CD14-positive monocyte (primary cell): ENCODE data around the gene GMCL2. TPM values are rescaled to one million over a fixed set of nuclear protein-coding genes. Genes with fewer than 3 reads are reported as not detected.

Experiments used
- DNase-seq, 3 donors: peaks; one replicate each; pipeline ENCODE4 v3.0.0-alpha.2; 2011 to 2022
- H2AFZ ChIP-seq: 2 replicates; pipeline ENCODE4 v1.6.0; 2012; ENCODE audit warnings: mild to moderate bottlenecking, low read depth, low read length, inconsistent platforms; ENCODE audit not compliant: insufficient read depth, poor library complexity, severe bottlenecking
- H3K27ac ChIP-seq, 2 donors: 1 replicate in 1 of 2; 2 replicates in 1 of 2; pipeline ENCODE4 v1.5.1; 2012 to 2013; ENCODE audit warnings: low read length in 2 of 2, control low read depth in 1 of 2, inconsistent platforms in 1 of 2, low read depth in 1 of 2, mild to moderate bottlenecking in 1 of 2
- H3K27me3 ChIP-seq, 2 donors: one replicate each; pipeline versions ENCODE4 v1.6.0 to v1.6.1; 2011 to 2013; ENCODE audit warnings: low read length in 2 of 2; ENCODE audit not compliant: control insufficient read depth in 2 of 2, insufficient read depth in 2 of 2
- H3K36me3 ChIP-seq, 2 donors: replicated peaks in 1 of 2; 1 replicate in 1 of 2; 2 replicates in 1 of 2; pipeline versions ENCODE4 v1.5.1 to v1.6.1; 2012 to 2013; ENCODE audit warnings: low read length in 2 of 2, control low read depth in 1 of 2, inconsistent platforms in 1 of 2, mild to moderate bottlenecking in 1 of 2; ENCODE audit not compliant: insufficient read depth in 2 of 2, control insufficient read depth in 1 of 2
- H3K4me1 ChIP-seq, 2 donors: 1 replicate in 1 of 2; 2 replicates in 1 of 2; pipeline versions ENCODE4 v1.5.1 to v1.6.1; 2012 to 2013; ENCODE audit warnings: low read length in 2 of 2, control low read depth in 1 of 2, inconsistent platforms in 1 of 2, mild to moderate bottlenecking in 1 of 2, moderate library complexity in 1 of 2; ENCODE audit not compliant: insufficient read depth in 2 of 2, control insufficient read depth in 1 of 2
- H3K4me2 ChIP-seq: replicated peaks from 2 replicates; pipeline ENCODE3; 2012; ENCODE audit warnings: low read length, moderate library complexity, mild to moderate bottlenecking; ENCODE audit not compliant: poor library complexity, severe bottlenecking; ENCODE audit errors: extremely low read depth
- H3K4me3 ChIP-seq, 3 experiments: fragments of 200-600 bp in 1 of 3; sonication (generic) in 1 of 3; replicated peaks in 1 of 3; 1 replicate in 2 of 3; 2 replicates in 1 of 3; pipeline ENCODE4 v1.5.1; 2011 to 2013; ENCODE audit warnings: low read length in 3 of 3, mild to moderate bottlenecking in 3 of 3, control low read depth in 2 of 3, low read depth in 2 of 3, inconsistent platforms in 1 of 3, moderate library complexity in 1 of 3
- H3K79me2 ChIP-seq: 2 replicates; pipeline ENCODE4 v1.6.0; 2012; ENCODE audit warnings: mild to moderate bottlenecking, control low read depth, inconsistent platforms, low read length, moderate library complexity; ENCODE audit not compliant: insufficient read depth
- H3K9ac ChIP-seq: 2 replicates; pipeline ENCODE4 v1.6.0; 2017; ENCODE audit warnings: low read length, mild to moderate bottlenecking; ENCODE audit not compliant: insufficient read depth, poor library complexity, severe bottlenecking
- H3K9me3 ChIP-seq, 2 donors: replicated peaks in 1 of 2; 1 replicate in 1 of 2; 2 replicates in 1 of 2; pipeline versions ENCODE4 v1.5.1 to v1.6.1; 2012 to 2013; ENCODE audit warnings: low read length in 2 of 2, control low read depth in 1 of 2; ENCODE audit not compliant: control insufficient read depth in 1 of 2, insufficient read depth in 1 of 2
- H4K20me1 ChIP-seq: 2 replicates; pipeline ENCODE4 v1.6.0; 2012; ENCODE audit warnings: mild to moderate bottlenecking, low read length, control low read depth, moderate library complexity; ENCODE audit not compliant: insufficient read depth
- H3K27ac Mint-ChIP-seq, 7 donors: one replicate each; pipeline ENCODE4 v1.8.0; 2020; ENCODE audit warnings: mild to moderate bottlenecking in 7 of 7, mixed read lengths in 7 of 7, moderate library complexity in 6 of 7, inconsistent platforms in 2 of 7
- H3K27me3 Mint-ChIP-seq, 3 donors: one replicate each; pipeline ENCODE4 v1.8.0; 2021 to 2022; ENCODE audit warnings: low read depth in 3 of 3, mild to moderate bottlenecking in 3 of 3, mixed read lengths in 3 of 3, moderate library complexity in 3 of 3, inconsistent platforms in 1 of 3
- H3K36me3 Mint-ChIP-seq, 2 donors: one replicate each; pipeline ENCODE4 v1.8.0; 2020; ENCODE audit warnings: mixed read lengths in 2 of 2, inconsistent platforms in 1 of 2, mild to moderate bottlenecking in 1 of 2
- H3K4me1 Mint-ChIP-seq: one replicate; pipeline ENCODE4 v1.8.0; 2020; ENCODE audit warnings: mild to moderate bottlenecking, mixed read lengths
- H3K4me3 Mint-ChIP-seq, 2 donors: one replicate each; pipeline ENCODE4 v1.8.0; 2020; ENCODE audit warnings: mild to moderate bottlenecking in 2 of 2, mixed read lengths in 2 of 2, moderate library complexity in 1 of 2
- H3K9me3 Mint-ChIP-seq, 7 donors: one replicate each; pipeline ENCODE4 v1.8.0; 2020 to 2022; ENCODE audit warnings: mixed read lengths in 7 of 7, mild to moderate bottlenecking in 6 of 7, moderate library complexity in 6 of 7, inconsistent platforms in 2 of 7
- WGBS: methylation state at CpG from one replicate; pipeline ENCODE4 v1.1.5; 2013; ENCODE audit warnings: missing lambda C conversion rate; ENCODE audit not compliant: insufficient coverage; 5-methylcytosine and 5-hydroxymethylcytosine counted together
- intact Hi-C, 2 donors: fragments of 100-400 bp; cut with micrococcal nuclease; formaldehyde crosslinking; loops; one replicate each; pipeline versions ENCODE4 v1.15.0 to v1.15.1; 2023
- polyA plus RNA-seq, 3 donors: library from polyadenylated mRNA; depleted of rRNA in 1 of 3; unstranded in 2 of 3; stranded (reverse) in 1 of 3; fragments of 300-500 nt in 2 of 3; fragments of >200 nt in 1 of 3; fragmentation: Illumina TruSeq in 2 of 3; gene quantifications; 1 replicate in 2 of 3; 2 replicates in 1 of 3; pipeline ENCODE4 v1.2.3, GENCODE V29; 2012 to 2021
- TF ChIP-seq, protein P1 (sequence below): fragments of 200-600 bp; IDR thresholded peaks from one replicate; pipeline ENCODE4 v1.8.0; 2022; ENCODE audit warnings: antibody characterized with exemption, mild to moderate bottlenecking

GMCL2 gene
- polyA plus RNA-seq, 3 donors = not detected

GRCh38 chr5:178207183-178207916 lies 20.2 kb upstream of the GMCL2 start:
- intact Hi-C loops = no loop called here
- H3K4me1 Mint-ChIP-seq = peaks cover 35% of the 10 kb centered on the region
- H3K9me3 Mint-ChIP-seq = no peaks in the 10 kb centered on the region
- Histone ChIP-seq H3K4me1 (peaks cover 20 to 38% of the 10 kb centered on the region in 2 donors), H3K9ac (no peak overlapping the region), H3K27ac (peak overlapping the region in 1 of 2 donors; percentile 6), H3K79me2 (peaks cover 86% of the 10 kb centered on the region), H3K9me3 (no peaks in the 10 kb centered on the region), H3K4me2 (no peak overlapping the region), H3K36me3 (peaks cover 57 to 63% of the 10 kb centered on the region in 2 donors), H3K27me3 (no peaks in the 10 kb centered on the region), H3K4me3 (no peak overlapping the region), H4K20me1 (peaks cover 72% of the 10 kb centered on the region), H2AFZ (no peak overlapping the region)
- peaks cover 62 to 63% of the 10 kb centered on the region in 2 donors for H3K36me3 Mint-ChIP-seq
- 100% methylated on average over 3 of the region's 5 CpGs for WGBS
- H3K27ac Mint-ChIP-seq = peak overlapping the region in 6 of 7 donors; percentile 21 to 65 (median 32)
- no peak overlapping the region for H3K4me3 Mint-ChIP-seq
- no peak for DNase-seq
- TF ChIP-seq, protein P1, sequence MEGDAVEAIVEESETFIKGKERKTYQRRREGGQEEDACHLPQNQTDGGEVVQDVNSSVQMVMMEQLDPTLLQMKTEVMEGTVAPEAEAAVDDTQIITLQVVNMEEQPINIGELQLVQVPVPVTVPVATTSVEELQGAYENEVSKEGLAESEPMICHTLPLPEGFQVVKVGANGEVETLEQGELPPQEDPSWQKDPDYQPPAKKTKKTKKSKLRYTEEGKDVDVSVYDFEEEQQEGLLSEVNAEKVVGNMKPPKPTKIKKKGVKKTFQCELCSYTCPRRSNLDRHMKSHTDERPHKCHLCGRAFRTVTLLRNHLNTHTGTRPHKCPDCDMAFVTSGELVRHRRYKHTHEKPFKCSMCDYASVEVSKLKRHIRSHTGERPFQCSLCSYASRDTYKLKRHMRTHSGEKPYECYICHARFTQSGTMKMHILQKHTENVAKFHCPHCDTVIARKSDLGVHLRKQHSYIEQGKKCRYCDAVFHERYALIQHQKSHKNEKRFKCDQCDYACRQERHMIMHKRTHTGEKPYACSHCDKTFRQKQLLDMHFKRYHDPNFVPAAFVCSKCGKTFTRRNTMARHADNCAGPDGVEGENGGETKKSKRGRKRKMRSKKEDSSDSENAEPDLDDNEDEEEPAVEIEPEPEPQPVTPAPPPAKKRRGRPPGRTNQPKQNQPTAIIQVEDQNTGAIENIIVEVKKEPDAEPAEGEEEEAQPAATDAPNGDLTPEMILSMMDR = no peak
- peaks cover 0 to 1% (median 0%) of the 10 kb centered on the region in 3 donors for H3K27me3 Mint-ChIP-seq

DNA sequence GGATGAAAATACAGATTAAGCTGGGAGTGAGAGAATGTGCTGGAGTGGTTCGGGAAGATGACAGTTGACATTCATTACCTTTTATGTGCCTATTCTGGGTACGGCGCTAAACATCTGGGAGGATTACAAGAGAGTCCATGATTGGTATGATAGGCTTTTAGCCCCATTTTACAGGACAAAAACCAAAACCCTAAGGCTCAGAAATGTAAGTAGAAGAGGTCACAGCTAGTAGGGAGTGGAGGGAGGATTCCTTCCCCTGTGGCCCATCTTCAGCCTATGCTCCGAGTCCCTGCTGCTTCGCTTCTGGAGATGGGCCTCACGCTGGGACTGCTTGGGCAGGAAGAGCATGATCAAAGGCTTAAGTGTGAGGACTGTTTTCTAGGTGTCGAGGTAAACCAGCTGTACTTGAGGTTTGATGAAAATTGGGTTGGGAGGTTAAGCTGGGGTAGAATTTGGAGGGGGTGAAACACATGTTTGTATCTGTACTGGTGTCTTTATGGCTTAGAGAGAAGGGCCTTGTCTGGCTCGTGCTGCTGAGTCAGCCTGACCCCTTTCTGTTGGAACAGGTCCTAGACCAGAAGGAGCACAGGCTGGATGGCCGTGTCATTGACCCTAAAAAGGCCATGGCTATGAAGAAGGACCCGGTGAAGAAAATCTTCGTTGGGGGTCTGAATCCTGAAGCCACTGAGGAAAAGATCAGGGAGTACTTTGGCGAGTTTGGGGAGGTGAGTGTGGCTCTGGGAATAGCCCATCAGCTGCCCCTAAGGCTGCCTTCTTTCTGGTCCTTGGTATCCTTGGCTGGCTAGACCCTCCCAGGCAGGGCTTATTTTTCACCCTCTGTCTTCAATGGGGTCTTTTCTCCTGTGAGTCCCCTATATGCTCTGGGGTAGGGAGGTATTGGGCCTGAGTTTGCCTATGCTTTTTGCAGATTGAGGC lies 19.3 kb upstream of the GMCL2 start:
- Mint-ChIP-seq H3K27me3 (peaks cover 0 to 1% (median 0%) of the 10 kb centered on the region in 3 donors), H3K9me3 (no peaks in the 10 kb centered on the region), H3K4me1 (peaks cover 44% of the 10 kb centered on the region), H3K36me3 (peaks cover 53 to 54% of the 10 kb centered on the region in 2 donors), H3K4me3 (peak overlapping the region; percentile 58 to 77), H3K27ac (peak overlapping the region in 6 of 7 donors; percentile 2 to 80 (median 67))
- H2AFZ ChIP-seq = no peak overlapping the region
- 66% methylated on average over 7 of the region's 12 CpGs for WGBS
- peaks cover 28 to 47% of the 10 kb centered on the region in 2 donors for H3K4me1 ChIP-seq
- H4K20me1 ChIP-seq = peaks cover 63% of the 10 kb centered on the region
- H3K4me2 ChIP-seq = peak overlapping the region; percentile 82
- no peaks in the 10 kb centered on the region for H3K27me3 ChIP-seq
- TF ChIP-seq, protein P1 = no peak
- H3K9me3 ChIP-seq = no peaks in the 10 kb centered on the region
- H3K9ac ChIP-seq = peak overlapping the region; percentile 88
- peaks cover 78% of the 10 kb centered on the region for H3K79me2 ChIP-seq
- DNase-seq = no peak
- intact Hi-C loops = no loop called here
- H3K4me3 ChIP-seq = peak overlapping the region; percentile 73 to 81 (median 80)
- H3K36me3 ChIP-seq = peaks cover 48 to 54% of the 10 kb centered on the region in 2 donors
- H3K27ac ChIP-seq = peak overlapping the region in 1 of 2 donors; percentile 71
